ENCODE results near the gene FRRS1.

DNA sequence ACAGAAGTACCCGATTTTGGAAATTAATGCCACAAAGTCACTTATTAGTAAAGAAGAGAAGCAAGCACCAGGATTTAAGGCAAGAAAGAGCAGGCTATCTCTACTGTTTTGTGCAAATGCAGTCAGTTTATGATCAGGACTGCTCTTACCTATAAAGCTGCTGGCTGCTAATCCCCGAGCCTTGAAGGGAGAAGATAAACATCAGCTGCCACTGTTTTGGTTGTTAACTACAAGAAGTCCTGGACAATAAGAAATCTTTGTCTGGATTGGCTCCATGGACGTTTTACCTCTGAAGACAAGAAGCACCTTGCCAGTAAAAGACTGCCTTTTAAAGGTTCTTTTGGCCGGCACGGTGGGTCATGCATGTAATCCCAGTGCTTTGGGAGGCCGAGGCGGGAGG, 21.4 kb downstream of the FRRS1 start:
- TF ChIP-seq, protein P1, sequence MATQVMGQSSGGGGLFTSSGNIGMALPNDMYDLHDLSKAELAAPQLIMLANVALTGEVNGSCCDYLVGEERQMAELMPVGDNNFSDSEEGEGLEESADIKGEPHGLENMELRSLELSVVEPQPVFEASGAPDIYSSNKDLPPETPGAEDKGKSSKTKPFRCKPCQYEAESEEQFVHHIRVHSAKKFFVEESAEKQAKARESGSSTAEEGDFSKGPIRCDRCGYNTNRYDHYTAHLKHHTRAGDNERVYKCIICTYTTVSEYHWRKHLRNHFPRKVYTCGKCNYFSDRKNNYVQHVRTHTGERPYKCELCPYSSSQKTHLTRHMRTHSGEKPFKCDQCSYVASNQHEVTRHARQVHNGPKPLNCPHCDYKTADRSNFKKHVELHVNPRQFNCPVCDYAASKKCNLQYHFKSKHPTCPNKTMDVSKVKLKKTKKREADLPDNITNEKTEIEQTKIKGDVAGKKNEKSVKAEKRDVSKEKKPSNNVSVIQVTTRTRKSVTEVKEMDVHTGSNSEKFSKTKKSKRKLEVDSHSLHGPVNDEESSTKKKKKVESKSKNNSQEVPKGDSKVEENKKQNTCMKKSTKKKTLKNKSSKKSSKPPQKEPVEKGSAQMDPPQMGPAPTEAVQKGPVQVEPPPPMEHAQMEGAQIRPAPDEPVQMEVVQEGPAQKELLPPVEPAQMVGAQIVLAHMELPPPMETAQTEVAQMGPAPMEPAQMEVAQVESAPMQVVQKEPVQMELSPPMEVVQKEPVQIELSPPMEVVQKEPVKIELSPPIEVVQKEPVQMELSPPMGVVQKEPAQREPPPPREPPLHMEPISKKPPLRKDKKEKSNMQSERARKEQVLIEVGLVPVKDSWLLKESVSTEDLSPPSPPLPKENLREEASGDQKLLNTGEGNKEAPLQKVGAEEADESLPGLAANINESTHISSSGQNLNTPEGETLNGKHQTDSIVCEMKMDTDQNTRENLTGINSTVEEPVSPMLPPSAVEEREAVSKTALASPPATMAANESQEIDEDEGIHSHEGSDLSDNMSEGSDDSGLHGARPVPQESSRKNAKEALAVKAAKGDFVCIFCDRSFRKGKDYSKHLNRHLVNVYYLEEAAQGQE (IDR thresholded peaks at IDR 0.05) = no peak
- TF ChIP-seq PHF8 (IDR thresholded peaks at IDR 0.05; ENCODE audit: borderline replicate concordance, low read depth) = no peak
- TF ChIP-seq, protein P2, sequence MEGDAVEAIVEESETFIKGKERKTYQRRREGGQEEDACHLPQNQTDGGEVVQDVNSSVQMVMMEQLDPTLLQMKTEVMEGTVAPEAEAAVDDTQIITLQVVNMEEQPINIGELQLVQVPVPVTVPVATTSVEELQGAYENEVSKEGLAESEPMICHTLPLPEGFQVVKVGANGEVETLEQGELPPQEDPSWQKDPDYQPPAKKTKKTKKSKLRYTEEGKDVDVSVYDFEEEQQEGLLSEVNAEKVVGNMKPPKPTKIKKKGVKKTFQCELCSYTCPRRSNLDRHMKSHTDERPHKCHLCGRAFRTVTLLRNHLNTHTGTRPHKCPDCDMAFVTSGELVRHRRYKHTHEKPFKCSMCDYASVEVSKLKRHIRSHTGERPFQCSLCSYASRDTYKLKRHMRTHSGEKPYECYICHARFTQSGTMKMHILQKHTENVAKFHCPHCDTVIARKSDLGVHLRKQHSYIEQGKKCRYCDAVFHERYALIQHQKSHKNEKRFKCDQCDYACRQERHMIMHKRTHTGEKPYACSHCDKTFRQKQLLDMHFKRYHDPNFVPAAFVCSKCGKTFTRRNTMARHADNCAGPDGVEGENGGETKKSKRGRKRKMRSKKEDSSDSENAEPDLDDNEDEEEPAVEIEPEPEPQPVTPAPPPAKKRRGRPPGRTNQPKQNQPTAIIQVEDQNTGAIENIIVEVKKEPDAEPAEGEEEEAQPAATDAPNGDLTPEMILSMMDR (IDR thresholded peaks at IDR 0.05) = no peak
- no peak for TF ChIP-seq CBX2 (IDR thresholded peaks at IDR 0.05; ENCODE audit: borderline replicate concordance, low read depth)
- TF ChIP-seq, protein P3, sequence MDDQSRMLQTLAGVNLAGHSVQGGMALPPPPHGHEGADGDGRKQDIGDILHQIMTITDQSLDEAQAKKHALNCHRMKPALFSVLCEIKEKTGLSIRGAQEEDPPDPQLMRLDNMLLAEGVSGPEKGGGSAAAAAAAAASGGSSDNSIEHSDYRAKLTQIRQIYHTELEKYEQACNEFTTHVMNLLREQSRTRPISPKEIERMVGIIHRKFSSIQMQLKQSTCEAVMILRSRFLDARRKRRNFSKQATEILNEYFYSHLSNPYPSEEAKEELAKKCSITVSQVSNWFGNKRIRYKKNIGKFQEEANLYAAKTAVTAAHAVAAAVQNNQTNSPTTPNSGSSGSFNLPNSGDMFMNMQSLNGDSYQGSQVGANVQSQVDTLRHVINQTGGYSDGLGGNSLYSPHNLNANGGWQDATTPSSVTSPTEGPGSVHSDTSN (IDR thresholded peaks at IDR 0.05) = no peak
- TF ChIP-seq CEBPB (IDR thresholded peaks at IDR 0.05) = no peak
- TF ChIP-seq SREBF2 (IDR thresholded peaks at IDR 0.05) = no peak
- no peak for TF ChIP-seq RFX5 (IDR thresholded peaks at IDR 0.05)
- no peak for TF ChIP-seq JUNB (IDR thresholded peaks at IDR 0.05)
- TF ChIP-seq SMC3 (IDR thresholded peaks at IDR 0.05) = no peak
- no peak for TF ChIP-seq CHD2 (IDR thresholded peaks at IDR 0.05; ENCODE audit: low read length, partially characterized antibody)
- TF ChIP-seq, protein P4, sequence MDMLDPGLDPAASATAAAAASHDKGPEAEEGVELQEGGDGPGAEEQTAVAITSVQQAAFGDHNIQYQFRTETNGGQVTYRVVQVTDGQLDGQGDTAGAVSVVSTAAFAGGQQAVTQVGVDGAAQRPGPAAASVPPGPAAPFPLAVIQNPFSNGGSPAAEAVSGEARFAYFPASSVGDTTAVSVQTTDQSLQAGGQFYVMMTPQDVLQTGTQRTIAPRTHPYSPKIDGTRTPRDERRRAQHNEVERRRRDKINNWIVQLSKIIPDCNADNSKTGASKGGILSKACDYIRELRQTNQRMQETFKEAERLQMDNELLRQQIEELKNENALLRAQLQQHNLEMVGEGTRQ (IDR thresholded peaks at IDR 0.05) = no peak
- TF ChIP-seq NR3C1 (IDR thresholded peaks at IDR 0.05) = no peak

Data from A549 (cell line).